ENCODE results near the gene CNIH3.
"Not testable (repeated sequence)": the region's sequence is repeated elsewhere in the genome, so short reads cannot be mapped to it uniquely, and the experiment has no call there.

The CNIH3 gene

GRCh38 chr1:224615861-224616755 is at the start of gene CNIH3:
Gene CNIH3, plus strand, starts transcription at chr1:224616317. Its CDS starts 858 bp downstream, at chr1:224617175.
- Histone ChIP-seq H3K9me3 (ENCODE audit: control insufficient read depth in 2 of 2, low read length in 2 of 2) (no peaks in the 10 kb centered on the region), H3K27me3 (ENCODE audit: control insufficient read depth in 1 of 2, insufficient read depth in 2 of 2, low read length in 2 of 2) (peaks cover 31 to 32% of the 10 kb centered on the region in 2 donors), H3K4me3 (ENCODE audit: low read length in 2 of 2) (peak within 1 kb of the TSS; percentile 16 to 35), H3K27ac (ENCODE audit: low read length) (no peak within 1 kb of the TSS), H3K9ac (ENCODE audit: low read length in 2 of 2) (no peak within 1 kb of the TSS), H3K4me1 (ENCODE audit: control insufficient read depth, insufficient read depth, low read length) (peaks cover 9% of the 10 kb centered on the region), H3K36me3 (ENCODE audit: control insufficient read depth in 2 of 2, insufficient read depth in 2 of 2, low read length in 2 of 2) (no peaks in the 10 kb centered on the region)

DNA sequence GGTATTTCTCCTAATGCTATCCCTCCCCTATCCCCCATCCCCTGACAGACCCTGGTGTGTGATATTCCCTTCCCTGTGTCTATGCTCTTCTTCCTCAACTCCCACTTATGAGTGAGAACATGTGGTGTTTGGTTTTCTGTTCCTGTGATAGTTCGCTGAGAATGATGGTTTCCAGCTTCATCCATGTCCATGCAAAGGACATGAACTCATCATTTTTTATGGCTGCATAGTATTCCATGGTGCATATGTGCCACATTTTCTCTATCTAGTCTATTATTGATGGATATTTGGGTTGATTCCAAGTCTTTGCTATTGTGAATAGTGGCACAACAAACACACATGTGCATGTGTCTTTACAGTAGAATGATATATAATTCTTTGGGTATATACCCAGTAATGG is 49.6 kb upstream of the CNIH3 start:
- not testable (repeated sequence) for H3K9ac ChIP-seq (ENCODE audit: low read length in 2 of 2); H3K4me1 ChIP-seq (ENCODE audit: control insufficient read depth, insufficient read depth, low read length); H3K27ac ChIP-seq (ENCODE audit: low read length); H3K27me3 ChIP-seq (ENCODE audit: control insufficient read depth in 1 of 2, insufficient read depth in 2 of 2, low read length in 2 of 2); H3K9me3 ChIP-seq (ENCODE audit: control insufficient read depth in 2 of 2, low read length in 2 of 2); H3K4me3 ChIP-seq (ENCODE audit: low read length in 2 of 2); H3K36me3 ChIP-seq (ENCODE audit: control insufficient read depth in 2 of 2, insufficient read depth in 2 of 2, low read length in 2 of 2)

DNA sequence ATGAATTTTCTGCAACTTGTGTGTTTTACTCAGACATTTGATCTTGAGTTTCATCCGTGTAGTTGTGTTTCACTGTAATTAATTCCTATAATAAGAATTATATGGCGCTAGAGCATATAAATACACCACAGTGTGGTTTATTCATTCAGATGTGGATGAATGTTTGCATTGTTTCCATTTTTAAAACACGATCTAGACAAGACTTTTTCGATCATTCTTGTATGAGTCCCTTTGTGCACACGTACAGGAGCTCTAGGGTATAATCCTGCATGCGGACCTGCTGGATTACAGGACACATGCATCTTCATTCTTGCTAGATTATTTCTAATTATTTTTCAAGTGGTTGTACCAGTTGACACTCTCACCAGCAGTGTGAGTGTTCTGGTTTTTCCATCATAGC is 46.8 kb upstream of the CNIH3 start:
- Histone ChIP-seq H3K9ac (ENCODE audit: low read length in 2 of 2) (no peak overlapping the region), H3K4me1 (ENCODE audit: control insufficient read depth, insufficient read depth, low read length) (no peaks in the 10 kb centered on the region), H3K4me3 (ENCODE audit: low read length in 2 of 2) (no peak overlapping the region), H3K36me3 (ENCODE audit: control insufficient read depth in 2 of 2, insufficient read depth in 2 of 2, low read length in 2 of 2) (no peaks in the 10 kb centered on the region), H3K27ac (ENCODE audit: low read length) (no peak overlapping the region), H3K27me3 (ENCODE audit: control insufficient read depth in 1 of 2, insufficient read depth in 2 of 2, low read length in 2 of 2) (no peaks in the 10 kb centered on the region), H3K9me3 (ENCODE audit: control insufficient read depth in 2 of 2, low read length in 2 of 2) (peaks cover 0 to 2% of the 10 kb centered on the region in 2 donors)

- not testable (repeated sequence) for H3K4me3 ChIP-seq (ENCODE audit: low read length in 2 of 2); H3K4me1 ChIP-seq (ENCODE audit: control insufficient read depth, insufficient read depth, low read length); H3K27me3 ChIP-seq (ENCODE audit: control insufficient read depth in 1 of 2, insufficient read depth in 2 of 2, low read length in 2 of 2)
These were observed 44.1 kb upstream of the CNIH3 start for GRCh38 chr1:224571975-224572374.

DNA sequence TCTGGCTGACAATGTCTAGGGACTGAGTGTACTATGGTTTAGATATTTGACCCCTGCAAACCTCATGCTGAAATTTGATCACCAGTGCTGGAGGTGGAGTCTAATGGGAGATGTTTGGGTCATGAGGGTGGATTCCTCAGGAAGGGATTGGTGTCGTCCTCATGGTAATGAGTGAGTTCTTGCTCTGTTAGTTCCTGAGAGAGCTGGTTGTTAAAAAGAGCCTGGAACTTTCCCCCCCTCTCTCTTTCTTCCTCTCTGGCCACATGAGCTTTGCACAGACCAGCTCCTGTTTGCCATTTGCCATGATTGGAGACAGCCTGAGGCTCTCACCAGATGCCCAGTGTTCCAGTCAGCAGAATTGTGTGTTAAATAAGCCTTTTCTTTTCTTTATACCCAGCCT is 36.6 kb upstream of the CNIH3 start:
- no peak overlapping the region for H3K27ac ChIP-seq (ENCODE audit: low read length)
- H3K9ac ChIP-seq (ENCODE audit: low read length in 2 of 2): no peak overlapping the region
- H3K9me3 ChIP-seq (ENCODE audit: control insufficient read depth in 2 of 2, low read length in 2 of 2): no peaks in the 10 kb centered on the region
- no peaks in the 10 kb centered on the region for H3K27me3 ChIP-seq (ENCODE audit: control insufficient read depth in 1 of 2, insufficient read depth in 2 of 2, low read length in 2 of 2)
- no peak overlapping the region for H3K4me3 ChIP-seq (ENCODE audit: low read length in 2 of 2)
- H3K36me3 ChIP-seq (ENCODE audit: control insufficient read depth in 2 of 2, insufficient read depth in 2 of 2, low read length in 2 of 2): no peaks in the 10 kb centered on the region
- H3K4me1 ChIP-seq (ENCODE audit: control insufficient read depth, insufficient read depth, low read length): no peaks in the 10 kb centered on the region

More at GRCh38 chr1:224571975-224572374, 44.1 kb upstream of the CNIH3 start:
- H3K27ac ChIP-seq (ENCODE audit: low read length); H3K36me3 ChIP-seq (ENCODE audit: control insufficient read depth in 2 of 2, insufficient read depth in 2 of 2, low read length in 2 of 2); H3K9me3 ChIP-seq (ENCODE audit: control insufficient read depth in 2 of 2, low read length in 2 of 2); H3K9ac ChIP-seq (ENCODE audit: low read length in 2 of 2): not testable (repeated sequence)

- no peaks in the 10 kb centered on the region for H3K27me3 ChIP-seq (ENCODE audit: control insufficient read depth in 1 of 2, insufficient read depth in 2 of 2, low read length in 2 of 2)
- H3K36me3 ChIP-seq (ENCODE audit: control insufficient read depth in 2 of 2, insufficient read depth in 2 of 2, low read length in 2 of 2): no peaks in the 10 kb centered on the region
- no peak overlapping the region for H3K27ac ChIP-seq (ENCODE audit: low read length)
- no peaks in the 10 kb centered on the region for H3K9me3 ChIP-seq (ENCODE audit: control insufficient read depth in 2 of 2, low read length in 2 of 2)
- no peak overlapping the region for H3K4me3 ChIP-seq (ENCODE audit: low read length in 2 of 2)
- no peak overlapping the region for H3K9ac ChIP-seq (ENCODE audit: low read length in 2 of 2)
- H3K4me1 ChIP-seq (ENCODE audit: control insufficient read depth, insufficient read depth, low read length): no peaks in the 10 kb centered on the region
These were observed 36.1 kb upstream of the CNIH3 start for GRCh38 chr1:224580006-224580405.

- Histone ChIP-seq H3K36me3 (ENCODE audit: control insufficient read depth in 2 of 2, insufficient read depth in 2 of 2, low read length in 2 of 2) (no peaks in the 10 kb centered on the region), H3K9me3 (ENCODE audit: control insufficient read depth in 2 of 2, low read length in 2 of 2) (no peaks in the 10 kb centered on the region), H3K9ac (ENCODE audit: low read length in 2 of 2) (no peak overlapping the region), H3K4me1 (ENCODE audit: control insufficient read depth, insufficient read depth, low read length) (no peaks in the 10 kb centered on the region), H3K4me3 (ENCODE audit: low read length in 2 of 2) (no peak overlapping the region), H3K27me3 (ENCODE audit: control insufficient read depth in 1 of 2, insufficient read depth in 2 of 2, low read length in 2 of 2) (no peaks in the 10 kb centered on the region), H3K27ac (ENCODE audit: low read length) (no peak overlapping the region)
These were observed 34.1 kb upstream of the CNIH3 start for GRCh38 chr1:224582041-224582440.

- H3K9ac ChIP-seq (ENCODE audit: low read length in 2 of 2): no peak overlapping the region
- no peaks in the 10 kb centered on the region for H3K27me3 ChIP-seq (ENCODE audit: control insufficient read depth in 1 of 2, insufficient read depth in 2 of 2, low read length in 2 of 2)
- H3K9me3 ChIP-seq (ENCODE audit: control insufficient read depth in 2 of 2, low read length in 2 of 2): no peaks in the 10 kb centered on the region
- no peak overlapping the region for H3K27ac ChIP-seq (ENCODE audit: low read length)
- H3K4me3 ChIP-seq (ENCODE audit: low read length in 2 of 2): no peak overlapping the region
- H3K4me1 ChIP-seq (ENCODE audit: control insufficient read depth, insufficient read depth, low read length): no peaks in the 10 kb centered on the region
- no peaks in the 10 kb centered on the region for H3K36me3 ChIP-seq (ENCODE audit: control insufficient read depth in 2 of 2, insufficient read depth in 2 of 2, low read length in 2 of 2)
These were observed 32.3 kb upstream of the CNIH3 start for GRCh38 chr1:224583774-224584173.

DNA sequence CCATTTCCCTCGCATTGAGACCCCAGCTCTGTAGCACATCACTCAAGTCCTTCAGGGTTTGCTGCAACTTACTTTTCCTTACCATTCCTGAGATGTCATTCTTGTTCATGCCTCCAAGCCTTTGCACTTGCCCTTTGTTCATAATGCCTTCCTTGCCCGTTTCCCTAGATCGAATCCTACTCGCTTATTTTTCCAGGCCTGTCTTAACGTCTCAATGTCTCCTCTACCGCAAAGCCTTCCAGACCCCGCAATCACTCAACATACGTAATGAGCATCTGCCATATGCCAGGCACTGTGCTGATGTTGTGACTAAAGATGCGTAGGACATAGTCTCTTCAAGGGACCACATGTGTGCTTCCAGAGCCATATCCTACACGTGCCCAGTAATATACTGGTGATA is 31.1 kb upstream of the CNIH3 start:
- H3K36me3 ChIP-seq (ENCODE audit: control insufficient read depth in 2 of 2, insufficient read depth in 2 of 2, low read length in 2 of 2): no peaks in the 10 kb centered on the region
- H3K27ac ChIP-seq (ENCODE audit: low read length): no peak overlapping the region
- no peak overlapping the region for H3K4me3 ChIP-seq (ENCODE audit: low read length in 2 of 2)
- H3K9me3 ChIP-seq (ENCODE audit: control insufficient read depth in 2 of 2, low read length in 2 of 2): peaks cover 0 to 2% of the 10 kb centered on the region in 2 donors
- H3K4me1 ChIP-seq (ENCODE audit: control insufficient read depth, insufficient read depth, low read length): no peaks in the 10 kb centered on the region
- H3K9ac ChIP-seq (ENCODE audit: low read length in 2 of 2): no peak overlapping the region
- no peaks in the 10 kb centered on the region for H3K27me3 ChIP-seq (ENCODE audit: control insufficient read depth in 1 of 2, insufficient read depth in 2 of 2, low read length in 2 of 2)

GRCh38 chr1:224587051-224587450 is 29.1 kb upstream of the CNIH3 start:
- no peak overlapping the region for H3K9ac ChIP-seq (ENCODE audit: low read length in 2 of 2)
- H3K36me3 ChIP-seq (ENCODE audit: control insufficient read depth in 2 of 2, insufficient read depth in 2 of 2, low read length in 2 of 2): no peaks in the 10 kb centered on the region
- H3K4me1 ChIP-seq (ENCODE audit: control insufficient read depth, insufficient read depth, low read length): no peaks in the 10 kb centered on the region
- H3K4me3 ChIP-seq (ENCODE audit: low read length in 2 of 2): no peak overlapping the region
- no peak overlapping the region for H3K27ac ChIP-seq (ENCODE audit: low read length)
- H3K9me3 ChIP-seq (ENCODE audit: control insufficient read depth in 2 of 2, low read length in 2 of 2): peaks cover 0 to 2% of the 10 kb centered on the region in 2 donors
- no peaks in the 10 kb centered on the region for H3K27me3 ChIP-seq (ENCODE audit: control insufficient read depth in 1 of 2, insufficient read depth in 2 of 2, low read length in 2 of 2)

GRCh38 chr1:224588515-224588914 is 27.6 kb upstream of the CNIH3 start:
- Histone ChIP-seq H3K9me3 (ENCODE audit: control insufficient read depth in 2 of 2, low read length in 2 of 2) (peaks cover 0 to 2% of the 10 kb centered on the region in 2 donors), H3K36me3 (ENCODE audit: control insufficient read depth in 2 of 2, insufficient read depth in 2 of 2, low read length in 2 of 2) (no peaks in the 10 kb centered on the region), H3K4me1 (ENCODE audit: control insufficient read depth, insufficient read depth, low read length) (no peaks in the 10 kb centered on the region), H3K4me3 (ENCODE audit: low read length in 2 of 2) (no peak overlapping the region), H3K27me3 (ENCODE audit: control insufficient read depth in 1 of 2, insufficient read depth in 2 of 2, low read length in 2 of 2) (no peaks in the 10 kb centered on the region), H3K9ac (ENCODE audit: low read length in 2 of 2) (no peak overlapping the region), H3K27ac (ENCODE audit: low read length) (no peak overlapping the region)

All from stomach smooth muscle (tissue), 2 donors.